Cardiac fibroblast (primary cell): ENCODE data around the gene TNFRSF14.

Experiments
- DNase-seq, 2 donors: peaks; one replicate each; pipeline versions ENCODE4 v3.0.0 to v3.0.0-alpha.2; 2010; ENCODE audit warnings: low read depth in 2 of 2
- H3K4me3 ChIP-seq, 2 donors: replicated peaks in 1 of 2; 1 replicate in 1 of 2; 2 replicates in 1 of 2; pipeline ENCODE4 v1.5.1; 2011; ENCODE audit warnings: low read depth in 2 of 2, low read length in 2 of 2, mild to moderate bottlenecking in 2 of 2, moderate library complexity in 1 of 2
- CTCF ChIP-seq: IDR thresholded peaks from one replicate; pipeline ENCODE4 v1.5.1; 2011; ENCODE audit warnings: low read depth, mild to moderate bottlenecking, low read length, inconsistent platforms

The TNFRSF14 gene

GRCh38 chr1:2561898-2562895 is 6.0 kb downstream of the TNFRSF14 start:
- TF ChIP-seq CTCF = peak; percentile 57
- DNase-seq = no peak
- H3K4me3 ChIP-seq = no peak overlapping the region

GRCh38 chr1:2563205-2563604 is 7.0 kb downstream of the TNFRSF14 start:
- H3K4me3 ChIP-seq = no peak overlapping the region
- no peak for DNase-seq
- TF ChIP-seq CTCF = no peak

GRCh38 chr1:2564006-2564814 is 8.0 kb downstream of the TNFRSF14 start:
- no peak overlapping the region for H3K4me3 ChIP-seq
- no peak for DNase-seq
- TF ChIP-seq CTCF = no peak

- DNase-seq = no peak
- no peak for TF ChIP-seq CTCF
- H3K4me3 ChIP-seq = no peak overlapping the region
These were observed 8.7 kb downstream of the TNFRSF14 start for GRCh38 chr1:2564815-2565374.

GRCh38 chr1:2566101-2567045 is 10.2 kb downstream of the TNFRSF14 start:
- no peak overlapping the region for H3K4me3 ChIP-seq
- no peak for DNase-seq
- no peak for TF ChIP-seq CTCF
